Measurements from ENCODE around the gene PITPNM2.

GRCh38 chr12:123200414-123200813 is 49.5 kb upstream of the PITPNM2 start:
- TF ChIP-seq CTCF (IDR thresholded peaks at IDR 0.05) (no peak), POLR2A (IDR thresholded peaks at IDR 0.05) (no peak), POLR2AphosphoS5 (IDR thresholded peaks at IDR 0.05) (no peak)
